ENCODE data around the gene FOXK2. TPM values are rescaled to one million over a fixed set of nuclear protein-coding genes. Genes with fewer than 3 reads are reported as not detected.
"Not testable (repeated sequence)": the region's sequence is repeated elsewhere in the genome, so short reads cannot be mapped to it uniquely, and the experiment has no call there.

The FOXK2 gene
- total RNA-seq, 2 experiments from 2014 or later, result 48.8 to 51.4 TPM

- Mint-ChIP-seq H3K27ac (no peak overlapping the region), H3K36me3 (ENCODE audit: low read depth) (no peaks in the 10 kb centered on the region), H3K4me3 (no peak overlapping the region), H3K9me3 (no peaks in the 10 kb centered on the region), H3K27me3 (ENCODE audit: low read depth) (no peaks in the 10 kb centered on the region), H3K4me1 (ENCODE audit: low read depth) (peaks cover 52% of the 10 kb centered on the region)
- CTCF ChIA-PET, result interaction anchor here (1.4 kb wide), 1 partner anchor 8 kb away, joined by 5 read pairs; no protein-coding TSS in a partner anchor
- DNase-seq, result no peak
- intact Hi-C loops (cut with micrococcal nuclease), result no loop called here
Measured at GRCh38 chr17:82545071-82545462, 25.5 kb downstream of the FOXK2 start.

- intact Hi-C loops (cut with micrococcal nuclease), result no loop called here
- CTCF ChIA-PET, result no interaction called here
- Mint-ChIP-seq H3K27ac (no peak overlapping the region), H3K27me3 (ENCODE audit: low read depth) (no peaks in the 10 kb centered on the region), H3K9me3 (no peaks in the 10 kb centered on the region), H3K36me3 (ENCODE audit: low read depth) (no peaks in the 10 kb centered on the region), H3K4me3 (no peak overlapping the region), H3K4me1 (ENCODE audit: low read depth) (peaks cover 52% of the 10 kb centered on the region)
- no peak for DNase-seq
Measured at GRCh38 chr17:82547981-82548380, 28.4 kb downstream of the FOXK2 start.

GRCh38 chr17:82548681-82549303, 29.3 kb downstream of the FOXK2 start:
- no peak overlapping the region for H3K4me3 Mint-ChIP-seq
- H3K27ac Mint-ChIP-seq, result peak overlapping the region; percentile 5
- DNase-seq, result no peak
- H3K9me3 Mint-ChIP-seq, result no peaks in the 10 kb centered on the region
- H3K4me1 Mint-ChIP-seq (ENCODE audit: low read depth), result peaks cover 48% of the 10 kb centered on the region
- no peaks in the 10 kb centered on the region for H3K27me3 Mint-ChIP-seq (ENCODE audit: low read depth)
- intact Hi-C loops (cut with micrococcal nuclease), result no loop called here
- H3K36me3 Mint-ChIP-seq (ENCODE audit: low read depth), result no peaks in the 10 kb centered on the region
- CTCF ChIA-PET, result no interaction called here

- H3K27me3 Mint-ChIP-seq (ENCODE audit: low read depth), result no peaks in the 10 kb centered on the region
- intact Hi-C loops (cut with micrococcal nuclease), result loop anchor here (1.0 to 2.0 kb wide), 3 partner anchors 33 to 133 kb away; partner anchors contain the start of genes FOXK2, HEXD and OGFOD3
- peak overlapping the region; percentile 54 for H3K27ac Mint-ChIP-seq
- peaks cover 32% of the 10 kb centered on the region for H3K4me1 Mint-ChIP-seq (ENCODE audit: low read depth)
- CTCF ChIA-PET, result interaction anchor here (0.6 to 2.1 kb wide), 10 partner anchors 14 to 224 kb away, joined by 3 to 19 read pairs (median 4); partner anchors contain the start of gene FOXK2
- H3K4me3 Mint-ChIP-seq, result no peak overlapping the region
- DNase-seq, result peak; percentile 90
- H3K36me3 Mint-ChIP-seq (ENCODE audit: low read depth), result no peaks in the 10 kb centered on the region
- no peaks in the 10 kb centered on the region for H3K9me3 Mint-ChIP-seq
Measured at GRCh38 chr17:82551779-82552457, 32.4 kb downstream of the FOXK2 start.

GRCh38 chr17:82552580-82552979, 33.0 kb downstream of the FOXK2 start:
- Mint-ChIP-seq H3K9me3 (no peaks in the 10 kb centered on the region), H3K36me3 (ENCODE audit: low read depth) (no peaks in the 10 kb centered on the region), H3K27ac (no peak overlapping the region), H3K27me3 (ENCODE audit: low read depth) (no peaks in the 10 kb centered on the region), H3K4me1 (ENCODE audit: low read depth) (peaks cover 32% of the 10 kb centered on the region), H3K4me3 (no peak overlapping the region)
- intact Hi-C loops (cut with micrococcal nuclease), result loop anchor here (2.0 kb wide), 1 partner anchor 134 kb away; the partner anchor contains the start of genes HEXD and OGFOD3
- CTCF ChIA-PET, result interaction anchor here (0.6 to 1.2 kb wide), 3 partner anchors 20 to 72 kb away, joined by 3 to 6 read pairs (median 3); no protein-coding TSS in a partner anchor
- DNase-seq, result no peak

GRCh38 chr17:82553210-82553930, 33.8 kb downstream of the FOXK2 start:
- Mint-ChIP-seq H3K36me3 (ENCODE audit: low read depth) (no peaks in the 10 kb centered on the region), H3K27ac (no peak overlapping the region), H3K27me3 (ENCODE audit: low read depth) (no peaks in the 10 kb centered on the region), H3K9me3 (no peaks in the 10 kb centered on the region), H3K4me3 (no peak overlapping the region), H3K4me1 (ENCODE audit: low read depth) (peaks cover 32% of the 10 kb centered on the region)
- CTCF ChIA-PET, result interaction anchor here (0.5 to 2.1 kb wide), 12 partner anchors 13 to 299 kb away, joined by 3 to 9 read pairs (median 3); no protein-coding TSS in a partner anchor
- no peak for DNase-seq
- intact Hi-C loops (cut with micrococcal nuclease), result loop anchor here (2.0 kb wide), 1 partner anchor 135 kb away; the partner anchor contains the start of genes HEXD and OGFOD3

- H3K4me3 Mint-ChIP-seq; CTCF ChIA-PET; H3K27me3 Mint-ChIP-seq (ENCODE audit: low read depth); intact Hi-C loops (cut with micrococcal nuclease); H3K27ac Mint-ChIP-seq; DNase-seq; H3K9me3 Mint-ChIP-seq; H3K36me3 Mint-ChIP-seq (ENCODE audit: low read depth): not testable (repeated sequence)
- peaks cover 34% of the 10 kb centered on the region for H3K4me1 Mint-ChIP-seq (ENCODE audit: low read depth)
Measured at GRCh38 chr17:82557510-82557909, 38.0 kb downstream of the FOXK2 start.

GRCh38 chr17:82559566-82560251, 40.2 kb downstream of the FOXK2 start:
- Mint-ChIP-seq H3K27me3 (ENCODE audit: low read depth) (no peaks in the 10 kb centered on the region), H3K36me3 (ENCODE audit: low read depth) (no peaks in the 10 kb centered on the region), H3K4me1 (ENCODE audit: low read depth) (peaks cover 27% of the 10 kb centered on the region), H3K9me3 (no peaks in the 10 kb centered on the region), H3K4me3 (no peak overlapping the region), H3K27ac (no peak overlapping the region)
- intact Hi-C loops (cut with micrococcal nuclease), result no loop called here
- no peak for DNase-seq
- CTCF ChIA-PET, result interaction anchor here (0.6 kb wide), 1 partner anchor 30 kb away, joined by 3 read pairs; no protein-coding TSS in a partner anchor

GRCh38 chr17:82560252-82560642, 40.7 kb downstream of the FOXK2 start:
- Mint-ChIP-seq H3K4me1 (ENCODE audit: low read depth) (peaks cover 27% of the 10 kb centered on the region), H3K27ac (no peak overlapping the region), H3K9me3 (no peaks in the 10 kb centered on the region), H3K4me3 (no peak overlapping the region), H3K36me3 (ENCODE audit: low read depth) (peaks cover 5% of the 10 kb centered on the region), H3K27me3 (ENCODE audit: low read depth) (no peaks in the 10 kb centered on the region)
- CTCF ChIA-PET, result interaction anchor here (0.6 kb wide), 1 partner anchor 31 kb away, joined by 3 read pairs; no protein-coding TSS in a partner anchor
- intact Hi-C loops (cut with micrococcal nuclease), result no loop called here
- DNase-seq, result no peak

- no peaks in the 10 kb centered on the region for H3K27me3 Mint-ChIP-seq (ENCODE audit: low read depth)
- H3K9me3 Mint-ChIP-seq, result no peaks in the 10 kb centered on the region
- intact Hi-C loops (cut with micrococcal nuclease), result no loop called here
- peaks cover 8% of the 10 kb centered on the region for H3K36me3 Mint-ChIP-seq (ENCODE audit: low read depth)
- no peak overlapping the region for H3K4me3 Mint-ChIP-seq
- no peak overlapping the region for H3K27ac Mint-ChIP-seq
- peaks cover 27% of the 10 kb centered on the region for H3K4me1 Mint-ChIP-seq (ENCODE audit: low read depth)
- CTCF ChIA-PET, result no interaction called here
- no peak for DNase-seq
Measured at GRCh38 chr17:82560802-82561428, 41.4 kb downstream of the FOXK2 start.

GRCh38 chr17:82561429-82562035, 42.0 kb downstream of the FOXK2 start:
- no peak for DNase-seq
- Mint-ChIP-seq H3K27ac (no peak overlapping the region), H3K36me3 (ENCODE audit: low read depth) (peaks cover 8% of the 10 kb centered on the region), H3K9me3 (no peaks in the 10 kb centered on the region), H3K4me3 (no peak overlapping the region), H3K4me1 (ENCODE audit: low read depth) (peaks cover 27% of the 10 kb centered on the region), H3K27me3 (ENCODE audit: low read depth) (no peaks in the 10 kb centered on the region)
- CTCF ChIA-PET, result no interaction called here
- intact Hi-C loops (cut with micrococcal nuclease), result no loop called here
